OCI-M2 (cell line): ENCODE measurements around the gene GAS6.

Experiments used
- DNase-seq: peaks from one replicate; lab custom pipeline; 2025; ENCODE audit not compliant: unreplicated experiment; lab: John Stamatoyannopoulos, UW

GAS6 gene

DNA sequence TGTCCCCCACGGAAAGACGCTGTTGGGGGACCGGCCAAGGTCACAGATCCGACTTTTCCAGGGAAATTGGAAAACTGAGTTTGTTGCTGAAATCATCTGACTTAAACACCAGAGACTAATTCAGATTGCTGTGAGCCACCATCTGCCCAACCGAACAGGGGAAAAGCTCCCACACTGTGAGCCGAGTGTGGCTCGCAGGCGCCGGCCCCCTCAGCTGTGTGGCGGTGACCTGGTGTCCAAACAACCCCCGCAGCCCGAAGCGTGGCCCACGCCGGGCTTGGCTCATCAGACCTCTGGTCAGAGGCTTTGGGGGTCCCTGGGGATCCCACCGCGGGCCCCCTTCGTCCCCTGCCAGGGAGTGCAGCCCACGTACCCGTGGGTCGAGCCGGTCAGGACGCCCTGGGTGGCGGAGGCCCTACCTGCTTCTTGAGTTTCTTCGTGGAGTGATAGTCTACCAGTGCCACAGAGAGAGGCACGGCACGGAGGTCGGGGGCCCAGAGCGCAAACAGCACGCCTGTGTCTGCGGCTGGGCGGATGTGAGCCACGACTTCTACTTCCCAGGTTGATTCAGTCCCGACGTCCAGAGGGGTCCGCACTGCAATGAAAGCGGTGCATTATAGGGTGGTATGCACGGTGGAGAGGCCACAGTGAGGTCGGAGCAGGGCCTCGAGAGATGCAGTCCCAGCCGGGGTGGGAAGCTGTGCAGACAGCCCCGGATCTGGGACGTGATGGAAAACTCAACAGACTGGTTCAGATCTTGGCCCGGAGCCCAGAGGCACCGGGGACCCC, 40.7 kb downstream of the GAS6 start:
- DNase-seq, result no peak

DNA sequence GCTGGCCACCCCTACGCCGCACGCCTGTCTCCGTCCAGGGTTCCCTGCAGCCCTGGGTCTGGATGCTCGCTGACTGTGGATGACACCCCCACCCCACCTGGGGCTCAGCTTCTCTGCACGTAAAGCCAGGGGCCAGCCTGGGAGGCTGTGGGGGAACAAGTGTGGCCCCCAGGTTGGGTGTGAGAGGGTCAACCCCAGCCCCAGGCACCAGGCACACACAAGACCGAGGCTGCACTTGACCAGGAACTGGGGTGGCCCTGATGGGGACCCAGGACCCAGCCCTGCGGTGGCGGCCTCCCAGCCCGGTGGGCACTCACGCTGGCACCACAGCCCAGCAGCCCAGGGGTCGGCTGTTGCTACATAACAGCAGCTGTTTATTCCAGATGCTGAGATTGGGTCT, 41.6 kb downstream of the GAS6 start:
- DNase-seq, result no peak

DNA sequence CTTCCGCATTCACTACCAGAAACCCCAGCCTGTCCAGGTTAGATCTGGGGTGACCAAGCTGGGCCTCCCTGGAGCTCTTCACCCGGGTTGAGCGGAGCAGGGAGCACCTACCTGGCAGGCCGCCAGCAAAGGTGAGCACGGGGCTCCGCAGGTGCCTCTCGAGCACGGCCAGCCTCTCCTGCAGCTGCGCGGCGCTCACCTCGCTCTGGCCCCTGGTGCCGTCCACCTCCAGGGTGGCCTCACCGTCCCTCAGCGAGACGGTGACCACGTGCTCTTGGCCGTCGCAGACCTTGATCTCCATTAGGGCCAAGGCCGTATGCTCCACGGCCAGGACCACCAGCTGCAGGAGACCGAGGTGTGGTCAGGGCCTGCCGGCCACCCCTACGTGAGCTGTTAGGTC, 42.0 kb downstream of the GAS6 start:
- DNase-seq, result no peak

DNA sequence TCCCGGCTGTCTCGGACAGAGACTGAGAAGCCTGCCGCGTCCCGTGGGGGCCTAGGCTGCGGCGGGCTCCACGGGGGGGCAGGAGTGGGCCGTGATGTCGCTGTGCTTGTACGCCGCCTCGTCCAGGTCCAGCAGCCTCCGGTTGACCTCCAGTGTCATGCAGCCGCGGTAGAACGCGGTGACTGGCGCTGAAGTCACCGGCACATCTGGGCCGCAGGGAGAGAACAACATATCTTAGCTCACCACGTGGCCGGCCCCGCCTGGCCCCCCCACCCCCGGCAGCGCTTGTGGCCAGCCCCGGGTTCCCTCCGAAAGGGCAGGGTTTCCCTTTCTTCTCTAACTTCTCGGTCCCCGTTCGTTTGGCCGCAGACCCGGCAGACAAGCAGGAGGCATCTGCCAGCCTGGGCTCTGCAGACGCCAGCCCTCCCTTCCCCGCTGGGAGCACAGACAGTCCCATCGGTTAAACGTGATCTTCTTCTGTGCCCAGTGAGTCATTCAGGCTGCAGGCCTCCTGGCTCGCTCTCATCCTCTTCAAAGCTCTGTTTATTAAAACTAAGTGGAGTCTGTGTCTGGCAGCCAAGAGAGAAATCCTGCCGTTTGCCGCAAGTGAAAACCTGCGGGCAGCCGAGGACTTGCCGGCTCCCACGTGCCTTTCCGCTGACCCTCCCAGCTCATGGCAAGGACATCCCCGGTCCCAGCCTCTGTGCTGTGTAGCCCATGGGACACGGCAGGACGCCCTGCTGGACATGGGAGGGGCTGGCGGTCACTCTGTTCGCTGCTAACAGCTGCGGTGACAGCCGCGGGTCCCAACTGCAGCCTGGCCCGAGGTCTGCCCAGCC, 42.8 kb downstream of the GAS6 start:
- DNase-seq, result no peak

DNA sequence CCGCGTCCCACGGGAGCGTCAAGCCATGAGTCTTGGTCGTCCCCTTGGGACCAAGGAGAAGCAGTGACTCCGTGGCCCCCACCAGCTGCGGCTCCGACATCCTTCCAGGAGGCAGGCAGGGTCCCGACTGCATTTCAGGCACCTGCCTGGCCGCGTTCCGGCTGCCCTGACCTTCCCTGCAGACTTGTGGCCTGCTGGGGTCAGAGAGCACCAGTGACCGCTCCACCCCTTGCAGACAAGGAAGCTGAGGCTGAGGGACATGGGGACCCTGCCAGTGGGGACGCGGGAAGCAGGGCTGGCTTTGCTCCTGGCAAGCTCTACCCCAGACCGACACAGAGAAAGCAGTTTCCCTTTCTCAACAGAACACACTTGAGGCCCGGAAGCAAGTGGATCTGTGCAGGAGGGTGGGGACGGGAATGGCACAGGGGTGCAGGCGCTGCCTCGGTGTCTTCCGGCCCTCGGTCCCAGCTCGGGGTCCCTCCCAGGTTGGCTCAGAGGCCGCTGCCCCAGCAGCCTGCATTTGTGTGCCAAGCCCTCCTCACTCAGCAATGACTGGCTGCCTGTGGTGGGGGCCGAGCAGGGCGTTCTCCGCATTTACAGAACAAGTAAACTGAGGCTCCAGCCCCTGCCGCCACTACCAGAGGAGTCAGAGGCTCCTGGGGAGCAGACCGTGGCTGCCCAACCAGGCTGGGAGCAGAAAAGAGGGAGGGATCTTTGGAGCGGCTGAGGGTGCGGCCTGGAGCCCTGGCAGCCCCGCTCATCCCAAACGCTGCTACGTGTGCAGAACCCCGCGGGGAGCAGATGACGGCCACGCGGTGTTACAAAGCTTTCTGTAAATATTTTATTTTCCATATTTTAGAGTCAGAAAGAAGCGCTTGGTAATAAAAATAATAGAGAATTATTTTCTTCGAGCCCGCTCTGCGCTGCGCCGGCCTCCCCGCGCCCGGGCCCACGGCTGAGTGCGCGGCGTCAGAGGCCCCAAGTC, 43.9 kb downstream of the GAS6 start:
- no peak for DNase-seq

DNA sequence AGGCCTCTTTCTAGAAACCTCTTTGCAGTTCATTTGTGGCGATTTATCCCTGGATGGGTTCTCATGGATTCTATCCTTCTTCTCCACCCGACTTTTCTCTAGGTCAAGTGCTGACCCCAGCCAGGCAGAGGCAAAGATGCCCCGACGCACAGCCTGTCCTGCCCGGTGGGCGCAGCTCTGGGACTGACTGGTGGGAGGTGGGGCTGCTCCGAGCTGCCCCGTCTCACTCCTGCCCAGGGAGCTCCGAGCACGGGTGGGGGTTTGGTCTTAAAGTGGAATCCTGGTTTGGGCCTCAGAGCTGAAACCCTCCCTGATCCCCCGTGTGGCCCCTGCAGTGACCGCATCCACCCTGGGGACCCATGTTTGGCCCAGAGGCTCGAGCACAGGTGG, 44.5 kb downstream of the GAS6 start:
- DNase-seq, result no peak

DNA sequence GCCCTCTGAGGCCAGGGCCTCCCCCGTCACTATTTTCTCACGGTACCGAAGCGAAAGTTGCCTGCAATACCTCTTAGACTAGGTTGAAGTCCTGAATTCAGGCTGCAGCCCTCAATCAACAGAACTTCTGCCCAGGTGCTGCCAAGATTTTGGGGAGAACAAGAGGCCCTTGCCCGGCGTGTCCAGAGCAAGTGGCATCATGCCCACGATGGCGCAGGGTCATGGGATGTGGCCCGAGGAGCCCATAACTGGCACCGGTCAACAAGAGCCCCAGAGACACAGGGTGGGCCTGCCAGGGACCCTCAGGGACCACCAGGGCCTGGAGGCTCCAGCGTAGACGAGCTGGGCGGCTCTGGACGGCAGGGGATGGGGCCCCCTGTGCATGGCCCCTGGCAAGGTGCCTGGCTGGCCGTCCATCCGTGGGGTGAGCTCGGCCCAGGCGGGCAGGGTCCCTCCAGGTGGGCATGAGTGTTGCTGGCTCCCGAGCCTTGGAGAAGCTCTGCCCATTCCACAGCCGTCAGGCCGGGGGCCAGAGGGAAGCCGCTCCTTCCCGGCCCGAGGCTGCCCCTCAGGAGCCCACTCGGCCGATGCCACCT, 45.1 kb downstream of the GAS6 start:
- no peak for DNase-seq

DNA sequence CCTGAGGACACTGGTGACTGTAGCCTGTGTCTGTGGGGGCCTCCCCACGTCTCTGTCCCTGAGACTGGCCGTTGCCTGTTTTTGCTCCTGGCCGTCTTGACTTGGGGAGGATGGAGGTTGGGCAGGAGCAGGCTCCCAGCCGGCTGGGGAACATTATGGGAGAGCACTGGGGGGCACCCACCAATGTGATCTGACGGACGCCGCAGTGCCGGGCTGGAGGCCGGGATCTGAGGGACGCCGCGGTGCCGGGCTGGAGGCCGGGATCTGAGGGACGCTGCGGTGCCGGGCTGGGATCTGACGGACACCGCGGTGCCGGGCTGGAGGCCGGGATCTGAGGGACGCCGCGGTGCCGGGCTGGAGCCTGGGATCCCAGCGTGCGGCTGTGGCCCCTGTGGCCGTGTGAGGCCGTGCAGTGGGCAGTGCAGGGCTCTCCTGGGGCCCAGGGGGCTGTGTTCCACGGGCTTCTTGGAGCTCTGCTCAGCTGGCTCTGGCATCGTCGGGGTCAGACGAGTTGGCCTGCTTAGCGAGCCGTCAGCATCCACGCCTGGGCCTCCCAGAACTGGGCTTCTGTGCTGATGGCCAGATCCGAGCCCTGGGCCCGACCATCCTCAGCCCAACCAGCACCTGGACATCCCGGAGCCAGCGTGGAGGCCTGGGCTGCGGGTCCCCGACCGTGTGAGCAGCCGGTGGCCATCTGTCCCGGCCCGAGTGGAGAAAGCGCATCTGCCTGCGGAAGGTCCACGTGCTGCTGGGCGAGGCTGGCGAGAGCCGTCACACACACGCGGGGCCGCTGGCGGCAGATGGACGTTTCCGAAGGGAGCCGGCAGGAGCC, 45.8 kb downstream of the GAS6 start:
- no peak for DNase-seq

DNA sequence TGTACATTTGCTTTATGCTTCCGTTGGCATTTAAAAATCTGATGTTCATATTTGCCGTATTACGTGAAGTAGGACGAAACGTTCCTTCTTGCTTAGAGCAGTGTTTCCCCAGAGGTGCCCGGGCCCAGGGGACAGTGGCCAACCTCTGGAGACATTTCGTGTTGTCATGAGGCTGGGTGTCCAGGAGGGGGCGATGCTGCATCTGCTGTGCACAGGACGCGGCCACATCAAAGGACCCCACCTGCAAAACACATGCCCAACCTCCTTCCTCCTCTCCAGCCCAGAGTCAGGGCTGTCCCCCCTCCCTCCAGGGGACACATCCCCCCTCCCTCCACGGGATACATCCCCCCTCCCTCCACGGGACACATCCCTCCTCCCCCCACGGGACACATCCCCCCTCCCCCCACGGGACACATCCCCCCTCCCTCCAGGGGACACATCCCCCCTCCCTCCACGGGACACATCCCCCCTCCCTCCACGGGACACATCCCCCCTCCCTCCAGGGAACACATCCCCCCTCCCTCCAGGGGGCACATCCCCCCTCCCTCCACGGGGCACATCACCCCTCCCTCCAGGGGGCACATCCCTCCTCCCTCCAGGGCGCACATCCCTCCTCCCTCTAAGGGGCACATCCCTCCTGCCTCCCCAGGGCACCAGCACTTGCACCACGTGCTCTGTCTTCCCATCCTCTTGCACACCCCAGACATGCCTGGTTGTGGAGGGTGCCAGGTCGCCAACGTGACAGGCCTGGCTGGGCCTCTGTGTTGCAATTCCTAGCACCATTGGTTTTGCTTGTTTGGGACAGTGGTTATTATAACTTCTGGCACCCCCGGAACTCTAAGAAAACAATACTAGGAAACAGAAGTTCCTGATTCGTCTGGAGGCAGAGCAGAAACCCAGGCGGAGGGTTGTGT, 46.7 kb downstream of the GAS6 start:
- DNase-seq, result no peak

DNA sequence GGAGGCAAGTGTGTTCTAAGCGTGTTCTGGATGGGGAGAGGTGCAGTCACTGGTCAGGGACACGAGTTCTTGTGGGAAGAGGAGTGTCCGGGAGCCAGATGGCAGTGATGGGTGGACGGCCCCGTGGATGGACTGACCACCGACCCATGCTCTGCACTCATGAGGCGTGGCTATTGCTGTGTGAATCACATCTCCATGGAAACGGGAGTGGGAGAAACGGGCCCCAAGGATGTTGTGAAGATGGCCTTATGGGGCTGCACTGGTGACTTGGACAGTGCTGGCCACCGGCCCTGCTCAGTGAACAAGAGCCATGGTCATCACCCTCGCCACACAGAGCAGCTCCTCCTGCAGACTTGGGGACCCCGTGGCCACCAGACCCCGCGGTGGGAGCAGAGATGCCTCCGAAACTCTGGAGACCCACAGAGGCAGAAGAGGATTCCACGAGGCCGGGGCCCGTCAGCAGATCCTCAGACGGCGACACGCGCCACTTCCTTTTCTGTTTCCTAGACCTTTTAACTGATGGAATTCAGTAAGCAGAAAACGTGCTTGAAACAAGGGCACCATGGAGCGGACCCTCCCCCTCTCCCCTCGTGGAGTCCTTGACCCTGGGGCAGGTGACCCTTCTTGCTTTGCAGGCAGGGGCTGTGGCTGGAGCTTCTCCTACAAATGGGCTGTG, 47.5 kb downstream of the GAS6 start:
- no peak for DNase-seq

DNA sequence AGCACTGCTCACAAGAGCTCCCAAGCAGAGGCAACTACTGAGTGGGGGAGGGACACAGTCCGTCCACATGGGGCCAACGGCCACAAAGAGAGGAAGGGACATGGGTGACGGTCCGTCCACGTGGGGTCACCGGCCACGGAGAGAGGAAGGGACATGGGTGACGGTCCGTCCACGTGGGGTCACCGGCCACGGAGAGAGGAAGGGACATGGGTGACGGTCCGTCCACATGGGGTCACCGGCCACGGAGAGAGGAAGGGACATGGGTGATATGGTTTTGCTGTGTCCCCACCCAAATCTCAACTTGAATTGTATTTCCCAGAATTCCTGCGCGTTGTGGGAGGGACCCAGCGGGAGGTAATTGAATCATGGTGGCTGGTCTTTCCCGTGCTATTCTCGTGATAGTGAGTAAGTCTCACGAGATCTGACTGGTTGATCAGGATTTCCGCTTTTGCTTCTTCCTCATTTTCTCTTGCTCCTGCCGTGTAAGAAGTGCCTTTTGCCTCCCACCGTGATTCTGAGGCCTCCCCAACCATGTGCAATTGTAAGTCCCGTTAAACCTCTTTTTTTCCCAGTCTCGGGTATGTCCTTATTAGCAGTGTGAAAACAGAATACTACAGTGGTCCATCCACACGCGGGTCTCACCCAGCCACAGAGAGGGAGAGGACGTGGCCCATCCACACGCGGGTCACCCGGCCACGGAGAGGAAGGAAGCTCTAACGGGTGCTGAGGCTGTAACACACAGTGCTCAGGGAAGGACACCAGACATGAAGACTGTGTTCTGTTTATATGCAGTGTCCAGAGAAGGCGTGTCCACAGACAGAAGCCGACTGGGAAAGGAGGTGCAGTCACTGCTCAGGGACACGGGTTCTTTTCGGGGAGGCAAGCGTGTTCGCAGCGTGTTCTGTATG, 48.5 kb downstream of the GAS6 start:
- no peak for DNase-seq

DNA sequence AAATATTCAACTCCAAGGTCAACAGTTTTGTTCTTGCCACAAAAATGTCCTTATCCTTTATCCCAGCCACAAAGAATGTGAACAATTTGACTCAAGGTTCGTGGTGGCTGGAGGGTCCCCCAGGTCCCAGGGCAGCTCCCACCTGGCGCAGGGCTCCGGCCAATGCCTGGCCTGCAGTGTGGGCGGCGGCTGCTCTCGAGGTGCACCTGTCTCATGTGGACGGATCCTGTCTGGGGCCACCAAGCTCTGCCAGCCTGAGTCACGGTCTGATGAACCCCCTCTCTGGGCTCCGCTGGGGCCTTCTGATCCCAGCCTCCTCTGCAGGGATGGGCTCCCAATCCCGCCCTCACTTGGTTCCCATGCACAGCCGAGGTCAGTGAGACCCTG, 49.4 kb downstream of the GAS6 start:
- DNase-seq, result no peak

DNA sequence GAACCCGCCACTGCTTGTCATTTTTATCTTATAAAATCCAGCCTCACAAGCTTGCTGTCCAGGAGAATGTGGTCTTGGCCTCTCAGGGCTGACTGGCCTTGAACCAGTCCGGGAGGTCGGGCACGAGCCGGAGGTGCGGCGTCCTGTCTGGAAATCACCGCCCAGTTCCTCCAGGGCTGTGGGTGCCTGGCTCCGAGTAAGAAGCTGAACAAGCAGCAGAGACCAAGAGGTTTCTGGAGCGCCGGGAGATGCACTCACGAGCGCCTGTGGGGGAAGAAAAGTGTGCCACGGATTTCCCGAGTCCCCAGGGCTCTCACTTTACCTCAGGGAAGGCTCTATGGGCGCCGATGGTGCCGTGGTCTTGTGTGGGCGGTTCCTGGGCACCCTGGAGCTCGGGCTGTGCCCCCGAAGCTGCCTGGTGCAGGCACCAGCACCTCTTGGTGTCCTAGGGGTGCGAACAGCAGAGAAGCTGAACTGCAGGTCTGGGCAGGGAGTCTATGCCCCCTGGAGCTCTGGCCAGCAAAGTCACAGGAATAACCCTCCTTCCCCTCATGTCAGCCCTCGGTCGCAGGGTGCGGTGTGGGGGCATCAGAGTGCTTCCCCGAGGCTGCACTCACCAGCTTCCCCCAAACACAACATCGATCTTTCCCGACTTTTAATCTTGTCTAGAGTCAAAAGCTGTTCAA, 50.0 kb downstream of the GAS6 start:
- no peak for DNase-seq

DNA sequence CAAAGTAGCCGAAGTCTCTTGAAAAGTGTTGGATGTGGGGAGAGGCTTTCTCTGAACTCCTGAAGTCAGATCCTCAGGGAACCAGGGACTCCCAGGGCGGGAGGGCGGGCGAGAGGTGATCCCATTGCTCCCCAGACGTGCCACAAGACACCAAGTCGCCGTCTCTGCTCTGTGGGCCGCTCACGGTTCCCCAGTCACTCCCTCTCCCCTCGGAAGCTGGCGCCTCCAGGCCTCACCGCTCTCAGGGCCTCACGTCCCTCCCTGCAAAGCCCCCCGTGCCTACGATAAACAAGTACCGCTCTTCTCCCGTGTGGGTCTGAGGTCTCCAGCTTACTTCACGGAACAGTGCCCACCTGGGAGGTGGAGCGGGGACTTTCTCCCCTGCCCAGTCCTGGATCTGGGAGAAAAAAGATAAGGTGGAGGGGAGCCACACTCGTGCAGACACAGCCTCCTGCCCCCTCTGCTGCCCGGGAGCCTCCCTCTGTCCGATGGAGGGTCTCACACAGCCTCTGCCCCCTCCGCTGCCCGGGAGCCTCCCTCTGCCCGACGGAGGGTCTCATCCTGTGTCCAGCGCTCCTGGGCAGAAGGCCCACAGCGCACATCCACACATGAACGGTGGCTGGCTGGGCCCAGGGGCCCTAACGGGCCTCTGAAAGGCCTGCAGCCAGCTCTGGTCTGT, 50.7 kb downstream of the GAS6 start:
- no peak for DNase-seq

DNA sequence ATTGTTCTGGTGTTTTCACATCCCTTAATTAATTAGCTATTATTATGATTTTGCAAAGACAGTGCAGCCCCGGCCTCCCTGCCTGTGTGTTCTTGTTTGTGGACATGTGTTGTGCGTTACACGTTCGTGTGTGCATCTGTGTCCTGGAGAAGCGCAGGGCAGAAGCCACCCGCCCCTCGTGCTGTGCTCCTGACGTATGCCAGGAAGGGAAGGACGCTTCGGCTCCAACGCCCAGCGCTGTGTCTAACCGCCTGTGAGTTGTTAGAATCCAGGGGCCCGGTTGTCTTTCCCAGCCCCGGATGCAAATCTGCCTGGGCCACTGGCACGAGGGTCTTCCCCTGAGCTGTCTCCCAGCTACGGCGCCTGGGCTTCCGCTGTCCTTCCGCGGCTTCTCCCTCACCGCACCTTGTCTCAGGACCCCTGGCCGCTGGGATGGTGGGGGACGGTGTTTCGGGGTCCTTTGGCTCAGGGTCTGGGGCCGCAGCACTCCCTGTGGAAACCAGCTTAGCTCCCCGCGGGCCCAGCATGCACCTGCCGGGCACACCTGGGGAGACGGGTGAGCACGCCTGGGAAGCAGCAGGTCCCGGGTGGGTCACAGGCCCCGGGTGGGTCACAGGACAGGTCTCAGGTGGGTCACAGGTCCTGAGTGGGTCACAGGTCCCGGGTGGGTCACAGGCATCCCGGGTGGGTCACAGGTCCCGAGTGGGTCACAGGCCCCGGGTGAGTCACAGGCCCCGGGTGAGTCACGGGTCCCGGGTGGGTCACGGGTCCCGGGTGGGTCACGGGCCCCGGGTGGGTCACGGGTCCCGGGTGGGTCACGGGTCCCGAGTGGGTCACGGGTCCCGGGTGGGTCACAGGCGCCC, 51.5 kb downstream of the GAS6 start:
- no peak for DNase-seq
